Measurements from ENCODE around the gene FLT3. TPM values are rescaled to one million over a fixed set of nuclear protein-coding genes. Genes with fewer than 3 reads are reported as not detected.

The FLT3 gene
- total and polyA plus RNA-seq, 9 of the 15 experiments (the other 6 are each of a cell fraction or from before 2014, with no cell fraction given): not detected

DNA sequence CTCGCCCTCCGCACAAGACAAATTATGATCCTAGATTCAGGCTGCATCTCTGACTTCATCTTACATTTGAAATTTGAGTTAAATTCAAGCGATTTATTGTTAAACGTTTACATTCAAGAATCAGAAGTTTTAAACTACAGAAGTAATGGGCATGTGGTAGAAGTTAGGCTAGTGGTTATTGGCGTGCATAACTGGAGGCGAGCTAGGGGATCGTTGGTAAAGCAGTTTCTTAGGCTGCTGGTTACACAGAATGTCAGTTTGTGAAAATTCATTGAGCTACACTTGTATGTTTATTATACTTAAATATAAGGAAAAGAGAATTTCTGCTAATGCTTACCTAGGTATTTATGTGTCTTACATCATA lies 130.5 kb downstream of the FLT3 start (continued):
- TF ChIP-seq GMEB1 (CRISPR knock-in tag; IDR thresholded peaks at IDR 0.05) (no peak), GABPB1 (CRISPR knock-in tag; IDR thresholded peaks at IDR 0.05) (no peak), TCF3 (CRISPR knock-in tag; IDR thresholded peaks at IDR 0.05) (no peak), ARID1B (IDR thresholded peaks at IDR 0.05) (no peak)

GRCh38 chr13:27969082-27969865 lies 131.1 kb downstream of the FLT3 start, which contains the start of gene CDX2:
TSS of gene CDX2 (minus strand) at chr13:27969315. CDS start at chr13:27969006, 309 bp downstream.
- Histone ChIP-seq H3K36me3 (ENCODE audit: control insufficient read depth, insufficient read depth, low read length) (no peaks in the 10 kb centered on the region), H3K9me1 (ENCODE audit: control insufficient read depth, insufficient read depth, low read length) (no peaks in the 10 kb centered on the region), H4K20me1 (replicated peaks; ENCODE audit: control insufficient read depth, insufficient read depth, low read length) (no peaks in the 10 kb centered on the region), H3K9ac (ENCODE audit: insufficient read depth in 1 of 2, low read depth in 2 of 2, low read length in 2 of 2) (no peak within 1 kb of the TSS), H3K79me2 (ENCODE audit: control insufficient read depth, insufficient read depth, low read length) (no peaks in the 10 kb centered on the region), H3K27ac (ENCODE audit: extremely low read depth, low read depth, low read length) (no peak within 1 kb of the TSS), H2AFZ (ENCODE audit: low read depth, low read length) (no peak within 1 kb of the TSS), H3K27me3 (ENCODE audit: control insufficient read depth in 2 of 2, insufficient read depth in 2 of 2, low read length in 2 of 2) (peaks cover 12 to 78% of the 10 kb centered on the region in 2 experiments; a peak in 4 of 5 replicates), H3K4me1 (replicated peaks in 1 of 2; ENCODE audit: control insufficient read depth in 2 of 2, insufficient read depth in 2 of 2, low read length in 2 of 2) (no peaks in the 10 kb centered on the region; a peak in 1 of 5 replicates), H3K4me2 (ENCODE audit: insufficient read depth, low read length) (no peak within 1 kb of the TSS), H3K4me3 (no peak within 1 kb of the TSS), H3K9me3 (replicated peaks; ENCODE audit: control insufficient read depth, insufficient read depth, low read depth, low read length) (no peaks in the 10 kb centered on the region)
- WGBS (ENCODE audit: insufficient coverage, low coverage, missing lambda C conversion rate): 11% methylated on average over 16 of the region's 34 CpGs
- FAIRE-seq: no peak
- ATAC-seq: no peak
- in situ Hi-C loops (cut with MboI): loop anchor here (25.0 kb wide), 1 partner anchor 457 kb away; no protein-coding TSS in a partner anchor
- CTCF ChIA-PET (ENCODE audit: low intra/inter-chr PET ratio): no interaction called here
- intact Hi-C loops (cut with micrococcal nuclease): no loop called here
- no TSS peak for BruUV-seq (replicated peaks)
- POLR2A ChIA-PET: interaction anchor here (0.5 kb wide), 1 partner anchor 234 kb away, joined by 3 read pairs; no protein-coding TSS in a partner anchor
- no peak for DNase-seq (ENCODE audit: extremely low read depth in 1 of 4, low spot score in 3 of 4)
- TF ChIP-seq, protein P1, sequence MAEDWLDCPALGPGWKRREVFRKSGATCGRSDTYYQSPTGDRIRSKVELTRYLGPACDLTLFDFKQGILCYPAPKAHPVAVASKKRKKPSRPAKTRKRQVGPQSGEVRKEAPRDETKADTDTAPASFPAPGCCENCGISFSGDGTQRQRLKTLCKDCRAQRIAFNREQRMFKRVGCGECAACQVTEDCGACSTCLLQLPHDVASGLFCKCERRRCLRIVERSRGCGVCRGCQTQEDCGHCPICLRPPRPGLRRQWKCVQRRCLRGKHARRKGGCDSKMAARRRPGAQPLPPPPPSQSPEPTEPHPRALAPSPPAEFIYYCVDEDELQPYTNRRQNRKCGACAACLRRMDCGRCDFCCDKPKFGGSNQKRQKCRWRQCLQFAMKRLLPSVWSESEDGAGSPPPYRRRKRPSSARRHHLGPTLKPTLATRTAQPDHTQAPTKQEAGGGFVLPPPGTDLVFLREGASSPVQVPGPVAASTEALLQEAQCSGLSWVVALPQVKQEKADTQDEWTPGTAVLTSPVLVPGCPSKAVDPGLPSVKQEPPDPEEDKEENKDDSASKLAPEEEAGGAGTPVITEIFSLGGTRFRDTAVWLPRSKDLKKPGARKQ (CRISPR knock-in tag; IDR thresholded peaks at IDR 0.05): no peak
- TF ChIP-seq, protein P2, sequence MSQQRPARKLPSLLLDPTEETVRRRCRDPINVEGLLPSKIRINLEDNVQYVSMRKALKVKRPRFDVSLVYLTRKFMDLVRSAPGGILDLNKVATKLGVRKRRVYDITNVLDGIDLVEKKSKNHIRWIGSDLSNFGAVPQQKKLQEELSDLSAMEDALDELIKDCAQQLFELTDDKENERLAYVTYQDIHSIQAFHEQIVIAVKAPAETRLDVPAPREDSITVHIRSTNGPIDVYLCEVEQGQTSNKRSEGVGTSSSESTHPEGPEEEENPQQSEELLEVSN (IDR thresholded peaks at IDR 0.05; ENCODE audit: borderline replicate concordance in 1 of 2, extremely low read depth in 1 of 2, insufficient read depth in 1 of 2, insufficient read length in 1 of 2, low read depth in 1 of 2, low read length in 1 of 2, poor library complexity in 1 of 2, severe bottlenecking in 1 of 2): no peak
- no peak for TF ChIP-seq ZBED1 (IDR thresholded peaks at IDR 0.05)
- TF ChIP-seq MECOM (CRISPR knock-in tag; IDR thresholded peaks at IDR 0.05): no peak
- no peak for TF ChIP-seq KLF1 (tag; IDR thresholded peaks at IDR 0.05)
- no peak for TF ChIP-seq ATF7 (IDR thresholded peaks at IDR 0.05)
- TF ChIP-seq RFX5 (IDR thresholded peaks at IDR 0.05; ENCODE audit: low read depth, low read length): no peak
- no peak for TF ChIP-seq ZNF507 (tag; conservative IDR thresholded peaks at IDR 0.05)
- TF ChIP-seq, protein P3, sequence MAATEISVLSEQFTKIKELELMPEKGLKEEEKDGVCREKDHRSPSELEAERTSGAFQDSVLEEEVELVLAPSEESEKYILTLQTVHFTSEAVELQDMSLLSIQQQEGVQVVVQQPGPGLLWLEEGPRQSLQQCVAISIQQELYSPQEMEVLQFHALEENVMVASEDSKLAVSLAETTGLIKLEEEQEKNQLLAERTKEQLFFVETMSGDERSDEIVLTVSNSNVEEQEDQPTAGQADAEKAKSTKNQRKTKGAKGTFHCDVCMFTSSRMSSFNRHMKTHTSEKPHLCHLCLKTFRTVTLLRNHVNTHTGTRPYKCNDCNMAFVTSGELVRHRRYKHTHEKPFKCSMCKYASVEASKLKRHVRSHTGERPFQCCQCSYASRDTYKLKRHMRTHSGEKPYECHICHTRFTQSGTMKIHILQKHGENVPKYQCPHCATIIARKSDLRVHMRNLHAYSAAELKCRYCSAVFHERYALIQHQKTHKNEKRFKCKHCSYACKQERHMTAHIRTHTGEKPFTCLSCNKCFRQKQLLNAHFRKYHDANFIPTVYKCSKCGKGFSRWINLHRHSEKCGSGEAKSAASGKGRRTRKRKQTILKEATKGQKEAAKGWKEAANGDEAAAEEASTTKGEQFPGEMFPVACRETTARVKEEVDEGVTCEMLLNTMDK (IDR thresholded peaks at IDR 0.05; ENCODE audit: borderline replicate concordance, insufficient read depth, low read depth, low read length, poor library complexity, severe bottlenecking): no peak

Measured in K562 (cell line).